Fibroblast of lung (primary cell): ENCODE data around the gene RIPOR2.

Source experiments
- EZH2 ChIP-seq: IDR thresholded peaks from 2 replicates; pipeline ENCODE4 v1.5.1; 2012; ENCODE audit warnings: low read length, control low read depth, mild to moderate bottlenecking; ENCODE audit errors: missing control alignments
- TF ChIP-seq, protein P1 (sequence below), 2 donors: IDR thresholded peaks in 1 of 2; conservative IDR thresholded peaks in 1 of 2; 1 replicate in 1 of 2; 2 replicates in 1 of 2; pipeline ENCODE4 v1.5.1; 2011 to 2012; ENCODE audit warnings: low read length in 2 of 2, control low read depth in 1 of 2, inconsistent platforms in 1 of 2, low read depth in 1 of 2, mild to moderate bottlenecking in 1 of 2

DNA sequence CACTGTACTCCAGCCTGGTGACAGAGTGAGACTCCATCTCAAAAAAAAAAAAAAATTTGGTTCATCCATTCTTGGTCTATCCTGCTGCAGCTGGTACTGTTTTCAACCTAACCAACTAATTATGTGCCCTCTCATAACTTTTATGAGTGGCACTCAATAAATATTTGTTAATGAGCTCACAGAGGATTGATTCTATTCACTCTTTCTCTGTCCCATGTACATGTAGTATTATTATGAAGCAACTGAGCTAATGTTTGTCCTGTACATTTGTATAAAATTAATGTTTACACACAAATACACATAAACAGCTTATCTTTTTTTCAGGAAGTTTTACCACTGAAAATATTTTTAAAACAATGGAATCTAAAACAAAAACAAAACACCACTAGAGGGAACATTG, 10.1 kb downstream of the RIPOR2 start:
- TF ChIP-seq, protein P1, sequence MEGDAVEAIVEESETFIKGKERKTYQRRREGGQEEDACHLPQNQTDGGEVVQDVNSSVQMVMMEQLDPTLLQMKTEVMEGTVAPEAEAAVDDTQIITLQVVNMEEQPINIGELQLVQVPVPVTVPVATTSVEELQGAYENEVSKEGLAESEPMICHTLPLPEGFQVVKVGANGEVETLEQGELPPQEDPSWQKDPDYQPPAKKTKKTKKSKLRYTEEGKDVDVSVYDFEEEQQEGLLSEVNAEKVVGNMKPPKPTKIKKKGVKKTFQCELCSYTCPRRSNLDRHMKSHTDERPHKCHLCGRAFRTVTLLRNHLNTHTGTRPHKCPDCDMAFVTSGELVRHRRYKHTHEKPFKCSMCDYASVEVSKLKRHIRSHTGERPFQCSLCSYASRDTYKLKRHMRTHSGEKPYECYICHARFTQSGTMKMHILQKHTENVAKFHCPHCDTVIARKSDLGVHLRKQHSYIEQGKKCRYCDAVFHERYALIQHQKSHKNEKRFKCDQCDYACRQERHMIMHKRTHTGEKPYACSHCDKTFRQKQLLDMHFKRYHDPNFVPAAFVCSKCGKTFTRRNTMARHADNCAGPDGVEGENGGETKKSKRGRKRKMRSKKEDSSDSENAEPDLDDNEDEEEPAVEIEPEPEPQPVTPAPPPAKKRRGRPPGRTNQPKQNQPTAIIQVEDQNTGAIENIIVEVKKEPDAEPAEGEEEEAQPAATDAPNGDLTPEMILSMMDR (conservative IDR thresholded peaks at IDR 0.05 in 1 of 2, IDR thresholded peaks at IDR 0.05 in 1 of 2; ENCODE audit: low read depth in 1 of 2, low read length in 2 of 2): no peak
- TF ChIP-seq EZH2: no peak
